Anterior cingulate cortex (tissue), 58 donors: ENCODE data around the gene PTN.
A peak's percentile ranks its signal among the peaks of the same experiment; 100 is the strongest.
"Not testable (repeated sequence)": the region's sequence is repeated elsewhere in the genome, so short reads cannot be mapped to it uniquely, and the experiment has no call there.

Experiments
- DNase-seq, 58 donors: peaks; one replicate each; lab custom pipeline; 2025; lab: John Stamatoyannopoulos, UW

Gene PTN

GRCh38 chr7:137269240-137269639 lies 74.3 kb downstream of the PTN start:
- no peak for DNase-seq

- DNase-seq, result not testable (repeated sequence)
Observed at GRCh38 chr7:137268001-137268865, 75.3 kb downstream of the PTN start.

GRCh38 chr7:137266764-137267163 lies 76.8 kb downstream of the PTN start:
- DNase-seq, result no peak

GRCh38 chr7:137265480-137265879 lies 78.1 kb downstream of the PTN start:
- not testable (repeated sequence) for DNase-seq

GRCh38 chr7:137262599-137262998 lies 80.9 kb downstream of the PTN start:
- DNase-seq, result no peak

- no peak for DNase-seq
Observed at GRCh38 chr7:137258552-137258951, 85.0 kb downstream of the PTN start.

GRCh38 chr7:137254766-137255165 lies 88.8 kb downstream of the PTN start:
- DNase-seq, result no peak

GRCh38 chr7:137245890-137246289 lies 97.6 kb downstream of the PTN start:
- no peak for DNase-seq

- no peak for DNase-seq
Observed at GRCh38 chr7:137245186-137245585, 98.3 kb downstream of the PTN start.

GRCh38 chr7:137243741-137244140 lies 99.8 kb downstream of the PTN start:
- DNase-seq, result no peak

- no peak for DNase-seq
Observed at GRCh38 chr7:137242616-137243015, 100.9 kb downstream of the PTN start.

GRCh38 chr7:137241655-137242360 lies 101.7 kb downstream of the PTN start:
- DNase-seq, result peak in 1 of 58 donors; percentile 13

- DNase-seq, result not testable (repeated sequence)
Observed at GRCh38 chr7:137239186-137239585, 104.3 kb downstream of the PTN start.

- DNase-seq, result no peak
Observed at GRCh38 chr7:137235434-137235833, 108.1 kb downstream of the PTN start.

- no peak for DNase-seq
Observed at GRCh38 chr7:137231167-137231566, 112.4 kb downstream of the PTN start.

GRCh38 chr7:137221467-137221866 lies 122.1 kb downstream of the PTN start:
- no peak for DNase-seq

GRCh38 chr7:137213744-137214143 lies 129.8 kb downstream of the PTN start:
- no peak for DNase-seq

- no peak for DNase-seq
Observed at GRCh38 chr7:137209151-137209817, 134.2 kb downstream of the PTN start.

GRCh38 chr7:137206770-137207169 lies 136.8 kb downstream of the PTN start:
- DNase-seq, result no peak

- no peak for DNase-seq
Observed at GRCh38 chr7:137204246-137204645, 139.3 kb downstream of the PTN start.

- DNase-seq, result no peak
Observed at GRCh38 chr7:137203351-137203750, 140.2 kb downstream of the PTN start.
